ENCODE data around the gene C1QTNF2.
"Not testable (repeated sequence)": the region's sequence is repeated elsewhere in the genome, so short reads cannot be mapped to it uniquely, and the experiment has no call there.

The C1QTNF2 gene

DNA sequence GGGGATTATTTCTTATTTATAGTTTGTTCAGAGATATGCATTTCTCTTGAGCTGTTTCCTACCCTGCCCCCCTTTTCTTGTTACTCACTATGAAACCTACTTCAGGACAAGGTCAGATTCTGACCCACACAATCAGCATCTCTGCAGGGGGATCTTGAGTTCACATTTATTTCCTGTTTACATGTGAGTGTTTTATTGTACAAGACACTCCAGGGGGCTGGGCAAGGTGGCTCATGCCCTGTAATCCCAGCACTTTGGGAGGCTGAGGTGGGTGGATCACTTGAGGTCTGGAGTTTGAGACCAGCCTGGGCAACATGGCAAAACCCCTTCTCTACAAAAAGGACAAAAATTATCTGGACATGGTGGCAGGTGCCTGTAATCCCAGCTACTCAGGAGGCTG, 29.9 kb downstream of the C1QTNF2 start:
- not testable (repeated sequence) for DNase-seq

DNA sequence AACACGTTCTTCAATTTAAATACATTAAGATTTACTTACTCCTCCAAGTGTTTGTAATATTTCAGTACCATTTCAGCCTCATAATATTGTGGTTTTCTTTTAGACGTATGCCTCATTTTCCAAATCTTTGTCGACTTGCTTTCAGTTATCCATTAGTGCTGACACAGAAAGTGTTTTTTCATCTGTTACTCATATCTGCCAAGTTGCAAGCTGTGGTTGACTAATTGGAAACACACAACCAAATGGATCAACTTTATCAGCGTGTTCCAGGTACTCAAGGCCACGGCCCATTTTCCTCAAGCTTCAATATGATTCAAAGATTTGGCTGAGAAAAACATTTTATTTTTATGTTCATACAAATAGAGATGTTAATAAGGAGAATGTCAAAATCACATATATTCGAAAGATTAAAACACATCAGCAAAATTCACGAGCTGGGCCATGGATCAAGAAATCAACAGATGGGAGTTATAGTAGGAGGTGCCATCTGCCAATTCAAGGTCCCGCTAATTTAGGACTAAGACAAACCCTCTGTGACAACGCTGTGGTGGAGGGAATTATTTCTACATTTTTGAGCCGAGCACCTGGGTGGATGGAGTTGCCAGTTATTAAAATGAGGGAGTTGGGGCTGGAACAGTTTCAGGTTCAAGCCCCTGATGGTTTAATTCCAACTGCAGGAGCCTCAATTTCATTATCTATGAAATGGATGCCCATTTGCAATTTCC, 30.9 kb downstream of the C1QTNF2 start:
- no peak for DNase-seq

DNA sequence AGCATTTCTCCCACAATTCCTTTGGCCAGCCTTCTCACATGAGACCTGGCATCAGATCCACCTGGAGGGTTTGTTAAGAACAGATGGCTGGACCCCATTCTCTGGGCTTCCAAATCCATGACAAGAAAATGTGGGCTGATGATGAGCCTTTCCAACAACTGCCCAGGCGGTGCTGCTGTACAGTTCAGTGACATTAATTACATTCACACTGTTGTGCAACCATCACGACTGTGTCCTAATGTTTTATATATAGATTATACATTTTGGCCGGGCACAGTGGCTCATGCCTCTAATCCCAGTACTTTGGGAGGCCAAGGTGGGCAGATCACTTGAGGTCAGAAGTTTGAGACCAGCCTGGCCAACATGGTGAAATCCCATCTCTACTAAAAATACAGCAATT, 35.7 kb downstream of the C1QTNF2 start:
- DNase-seq, result not testable (repeated sequence)

DNA sequence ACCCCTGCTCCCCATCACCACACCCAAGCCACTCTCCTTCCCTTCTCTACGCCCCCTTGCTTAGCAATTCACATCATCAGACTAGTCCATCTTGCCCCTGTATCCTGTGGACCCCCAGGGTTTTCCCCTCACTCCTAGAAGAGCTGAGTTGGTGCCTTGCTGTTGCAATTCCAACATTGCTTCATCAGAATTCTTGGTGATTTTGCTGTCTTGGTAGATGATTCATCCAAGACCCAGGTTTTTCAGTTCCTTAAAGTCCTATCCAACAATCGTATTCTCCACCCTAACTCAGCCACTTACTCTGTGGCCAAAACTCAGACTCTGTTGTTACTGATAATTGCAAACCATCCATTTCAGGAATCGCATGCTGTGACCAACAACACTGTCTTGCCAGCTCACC, 36.7 kb downstream of the C1QTNF2 start:
- DNase-seq, result no peak

DNA sequence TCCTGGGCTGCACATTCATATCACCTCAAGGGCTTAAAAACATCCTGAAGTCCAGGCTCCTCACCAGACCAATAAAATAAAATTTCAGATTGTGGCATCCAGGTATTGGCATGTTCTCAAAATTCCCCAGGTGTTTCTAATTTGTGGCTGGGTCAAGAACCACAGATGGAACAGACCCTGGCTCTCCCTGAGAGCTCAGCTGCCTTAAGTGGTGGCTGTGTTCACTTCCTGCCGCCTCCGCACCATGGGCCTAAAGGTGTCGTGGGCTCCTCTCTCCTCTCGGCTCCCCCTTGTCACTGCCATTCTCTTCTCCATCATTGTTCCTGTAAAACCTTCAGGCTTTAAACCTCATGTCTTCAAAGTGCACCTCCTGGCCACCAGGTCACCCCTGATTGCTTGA, 40.2 kb downstream of the C1QTNF2 start:
- no peak for DNase-seq

DNA sequence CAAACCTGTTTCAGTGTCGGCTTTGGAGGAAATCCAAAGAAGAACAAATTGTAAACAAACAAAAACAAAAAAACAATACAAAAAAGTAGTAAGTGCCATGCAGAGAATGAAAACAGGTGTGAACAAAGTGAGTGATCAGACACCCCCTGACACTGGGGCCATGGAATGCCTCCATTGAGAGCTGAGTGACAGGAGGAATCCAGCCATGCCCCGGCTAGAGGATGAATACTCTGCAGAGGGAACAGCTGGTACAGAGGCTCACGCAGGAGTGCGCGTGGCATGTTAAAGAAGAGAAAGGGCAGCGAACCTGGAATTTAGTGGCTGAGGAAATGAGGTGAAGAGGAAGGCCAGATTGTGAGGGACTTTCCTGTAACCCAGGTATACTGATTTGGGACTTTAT, 42.6 kb downstream of the C1QTNF2 start:
- DNase-seq, result no peak

DNA sequence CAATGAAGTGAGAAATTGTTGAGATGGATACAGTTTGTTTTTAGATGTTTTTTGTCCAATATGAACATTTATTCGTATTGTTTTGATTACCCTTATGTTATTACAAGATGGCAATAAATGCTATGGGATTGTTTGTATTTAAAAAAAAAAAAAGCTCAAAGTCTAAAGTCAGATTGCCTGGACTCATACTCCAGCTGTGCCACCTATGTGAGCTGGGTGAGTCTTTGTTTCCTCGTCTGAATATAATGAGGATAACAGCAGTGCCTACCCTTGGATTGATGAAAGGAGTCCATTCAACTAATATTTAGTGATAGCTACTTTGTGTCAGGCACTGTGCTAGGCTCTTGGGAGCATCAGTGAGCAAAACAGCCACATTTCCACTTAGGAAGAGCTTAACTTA, 43.4 kb downstream of the C1QTNF2 start:
- DNase-seq, result no peak

DNA sequence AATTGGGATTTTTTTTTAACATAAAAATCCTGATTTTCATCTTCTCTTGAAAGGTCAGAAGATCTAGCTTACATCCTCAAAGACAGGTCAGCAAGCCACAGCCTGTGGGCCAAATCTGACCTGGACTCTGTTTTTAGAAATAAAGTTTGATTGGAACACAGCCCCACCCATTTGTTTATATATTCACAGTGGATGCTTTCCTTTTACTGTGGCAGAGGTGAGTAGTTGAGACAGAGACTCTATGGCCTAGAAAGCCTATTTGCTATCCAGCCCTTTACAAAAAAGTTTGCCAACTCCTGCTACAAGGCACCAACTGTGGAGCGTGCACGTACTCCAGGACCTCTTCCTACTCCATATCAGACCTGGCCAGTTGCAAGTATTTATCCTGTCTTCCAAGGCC, 44.7 kb downstream of the C1QTNF2 start:
- DNase-seq, result no peak

DNA sequence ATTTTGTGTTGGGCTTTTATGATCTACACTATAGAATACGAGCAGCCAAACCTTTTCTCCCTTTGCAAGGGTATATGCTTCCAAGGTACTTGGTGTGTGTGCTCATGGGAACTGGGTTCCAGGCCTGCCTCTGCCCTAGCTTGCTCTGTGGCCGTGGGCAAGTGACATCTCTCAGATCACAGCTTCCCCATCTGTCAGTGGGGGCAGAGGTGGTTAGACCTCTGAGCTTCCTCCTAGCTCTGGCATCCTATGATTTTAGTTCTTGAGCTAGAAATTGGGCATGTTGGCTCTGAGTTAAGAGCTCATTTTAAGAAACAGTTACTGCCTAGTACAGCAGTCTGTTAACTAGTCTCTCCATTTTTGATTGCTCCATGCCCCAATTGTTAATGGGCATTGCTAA, 45.5 kb downstream of the C1QTNF2 start:
- DNase-seq, result peak; percentile 46

DNA sequence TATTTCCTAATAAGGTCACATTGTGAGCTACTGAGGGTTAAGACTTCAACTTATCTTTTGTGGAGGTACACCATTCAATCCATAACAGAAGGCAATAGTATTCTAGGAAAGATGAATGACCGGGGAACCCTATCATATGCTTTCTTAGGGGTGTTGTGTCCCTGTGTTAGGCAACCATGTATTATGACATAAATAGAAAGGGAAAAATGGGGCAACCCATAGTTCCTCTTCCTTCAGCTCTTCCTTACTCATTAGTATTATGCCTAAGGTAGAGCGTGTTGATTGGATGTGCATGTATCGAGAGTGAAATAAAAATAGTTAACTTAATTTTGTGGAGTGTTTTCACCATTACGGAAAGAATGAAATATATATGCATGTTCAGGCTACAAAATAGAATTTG, 52.0 kb downstream of the C1QTNF2 start:
- no peak for DNase-seq

DNA sequence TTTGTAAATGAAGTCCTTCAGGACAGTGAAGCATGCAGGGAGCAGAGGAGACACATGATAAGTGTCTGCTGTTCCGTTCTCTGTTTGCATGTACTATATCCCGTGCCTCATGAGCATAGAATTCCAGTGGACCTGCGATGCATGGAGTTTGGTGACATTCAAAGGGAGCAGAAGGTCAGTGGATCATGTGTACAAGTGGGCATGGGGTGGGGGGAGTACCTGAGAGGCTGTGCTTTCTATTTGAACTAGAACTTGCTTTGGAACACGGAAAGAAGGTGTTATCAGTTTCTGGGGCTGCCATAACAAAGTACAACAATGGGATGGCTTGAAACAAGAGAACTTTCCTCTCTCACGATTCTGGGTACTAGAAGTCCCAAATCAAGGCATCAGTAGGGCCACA, 53.0 kb downstream of the C1QTNF2 start:
- no peak for DNase-seq

DNA sequence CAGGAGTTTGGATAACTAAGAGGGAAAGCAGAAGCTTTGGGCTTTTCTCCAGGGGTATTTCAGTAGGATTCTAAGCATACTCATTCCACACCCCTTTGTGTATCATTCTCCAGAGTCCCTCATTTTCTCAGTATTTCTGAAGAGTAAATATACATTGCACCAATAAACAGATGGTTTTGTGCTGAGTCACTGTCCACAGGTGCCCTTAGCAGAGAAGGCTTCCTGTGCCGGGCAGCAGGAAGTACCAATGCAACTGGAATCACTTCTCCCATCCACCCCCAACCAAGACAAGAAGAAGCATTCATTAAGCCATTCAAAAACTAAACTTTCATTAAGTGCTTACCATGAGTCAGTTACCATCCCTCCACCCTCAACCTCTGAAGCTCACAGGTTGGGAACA, 54.5 kb downstream of the C1QTNF2 start:
- no peak for DNase-seq

DNA sequence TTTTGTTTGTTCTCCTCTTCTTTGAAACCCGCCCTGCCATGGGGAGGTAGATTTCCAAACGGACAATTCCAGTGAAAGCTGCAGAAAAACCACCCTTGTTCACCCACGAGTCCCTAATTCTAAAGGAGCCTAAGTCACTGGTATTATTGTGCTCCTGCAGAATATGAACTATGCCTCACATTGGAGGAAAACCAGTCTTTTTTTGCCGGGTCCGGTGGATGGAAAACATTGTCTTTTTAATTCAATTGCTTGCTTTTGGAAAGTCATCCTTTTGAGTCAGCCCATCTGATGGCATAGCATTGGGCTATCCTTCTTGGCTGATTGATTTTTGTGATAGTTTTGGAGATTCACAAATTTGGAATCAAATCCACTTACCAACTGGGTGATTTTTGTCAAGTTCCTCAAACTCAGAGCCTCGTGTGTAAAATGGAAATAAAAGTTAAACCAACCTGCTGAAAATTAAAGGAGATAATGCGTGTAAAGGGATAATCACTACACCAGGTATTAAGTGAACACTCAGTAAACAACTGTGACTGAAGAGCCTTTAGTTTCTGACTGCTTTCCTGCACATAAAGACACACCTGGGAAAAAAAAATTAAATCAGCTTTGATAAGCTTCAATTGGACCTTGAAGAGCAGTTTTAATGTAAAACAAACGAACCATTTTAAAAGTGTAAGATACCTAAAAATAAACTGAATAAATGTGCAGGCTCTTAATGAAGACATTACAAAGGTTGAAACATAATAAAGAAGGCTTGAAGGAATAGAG, 57.3 kb downstream of the C1QTNF2 start:
- DNase-seq, result no peak

DNA sequence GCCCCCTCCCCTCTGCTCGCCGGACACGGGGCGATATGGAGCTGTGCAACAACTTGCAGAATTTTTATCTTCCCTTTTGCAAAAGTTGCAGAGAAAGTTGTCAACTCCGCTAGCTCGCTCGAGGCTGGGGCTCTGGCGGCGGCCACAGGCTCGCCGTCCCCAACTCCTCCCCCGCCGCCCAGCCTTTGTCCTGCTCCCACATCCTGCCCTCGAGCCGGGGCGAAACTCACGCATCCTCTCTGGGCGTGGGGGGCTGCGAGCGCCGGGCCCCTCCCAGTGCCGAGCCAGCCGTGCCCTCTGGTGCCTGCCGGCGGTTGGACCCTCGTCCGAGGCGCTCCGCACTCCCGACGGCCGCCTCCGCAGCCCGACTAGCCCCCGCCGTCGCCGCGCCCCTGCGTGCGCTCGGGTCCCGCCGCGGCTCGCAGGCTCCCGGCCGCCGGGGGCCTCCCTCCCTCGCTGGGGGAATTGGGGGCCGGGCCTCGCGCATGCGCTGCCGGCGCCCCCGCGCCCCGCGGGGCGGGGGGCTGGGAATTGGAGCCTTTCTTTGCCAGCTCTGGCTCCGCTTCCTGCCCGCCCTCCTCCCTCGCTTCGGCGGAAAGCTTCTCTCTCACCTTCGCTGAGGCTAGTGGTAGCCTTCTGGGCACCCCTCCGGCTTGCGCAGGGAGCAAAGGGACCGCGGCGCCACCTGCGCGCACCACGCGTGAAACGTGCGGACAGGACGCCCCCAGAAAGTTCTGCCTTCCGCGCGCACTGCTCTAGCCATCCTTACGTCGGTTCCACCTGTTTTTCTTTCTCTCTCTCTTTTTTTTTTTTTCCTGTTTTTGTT, 58.1 kb downstream of the C1QTNF2 start, which contains the start of gene CCNJL:
Gene CCNJL, minus strand, starts transcription at position 431 of the 826 bp plus-strand sequence. CDS start 641 bp downstream, outside the sequence.
- DNase-seq, result no peak

DNA sequence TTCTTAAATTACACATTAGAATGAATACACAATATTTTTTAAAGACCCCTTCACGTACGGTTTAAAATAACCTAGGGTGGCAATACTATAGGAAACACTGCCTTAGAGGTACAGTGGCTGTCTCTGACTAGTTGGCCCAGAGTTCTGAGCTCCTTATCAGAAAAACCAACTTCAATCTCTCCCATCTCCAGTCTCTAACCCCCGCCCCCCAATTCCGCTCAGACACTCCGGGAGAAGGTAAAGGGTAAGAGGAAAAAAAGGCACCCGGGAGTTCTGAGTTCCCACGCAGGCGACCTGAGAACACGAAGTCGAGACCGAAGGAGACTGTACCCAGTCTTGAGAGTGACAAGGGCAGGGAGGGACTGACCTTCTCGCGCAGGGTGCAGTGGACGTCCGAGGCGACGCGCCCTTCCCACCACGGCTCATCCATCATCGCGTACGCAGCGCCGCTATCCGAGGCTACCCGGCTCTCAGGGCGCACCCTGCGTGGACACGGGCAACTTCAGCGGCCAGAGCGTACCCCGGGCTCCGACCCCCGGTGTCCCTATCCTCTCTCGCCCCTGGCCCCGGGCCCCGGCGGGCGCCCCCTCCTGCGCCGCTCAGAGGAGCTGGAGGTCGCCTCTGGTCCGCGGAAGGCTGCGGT, 58.8 kb downstream of the C1QTNF2 start:
- DNase-seq, result no peak

DNA sequence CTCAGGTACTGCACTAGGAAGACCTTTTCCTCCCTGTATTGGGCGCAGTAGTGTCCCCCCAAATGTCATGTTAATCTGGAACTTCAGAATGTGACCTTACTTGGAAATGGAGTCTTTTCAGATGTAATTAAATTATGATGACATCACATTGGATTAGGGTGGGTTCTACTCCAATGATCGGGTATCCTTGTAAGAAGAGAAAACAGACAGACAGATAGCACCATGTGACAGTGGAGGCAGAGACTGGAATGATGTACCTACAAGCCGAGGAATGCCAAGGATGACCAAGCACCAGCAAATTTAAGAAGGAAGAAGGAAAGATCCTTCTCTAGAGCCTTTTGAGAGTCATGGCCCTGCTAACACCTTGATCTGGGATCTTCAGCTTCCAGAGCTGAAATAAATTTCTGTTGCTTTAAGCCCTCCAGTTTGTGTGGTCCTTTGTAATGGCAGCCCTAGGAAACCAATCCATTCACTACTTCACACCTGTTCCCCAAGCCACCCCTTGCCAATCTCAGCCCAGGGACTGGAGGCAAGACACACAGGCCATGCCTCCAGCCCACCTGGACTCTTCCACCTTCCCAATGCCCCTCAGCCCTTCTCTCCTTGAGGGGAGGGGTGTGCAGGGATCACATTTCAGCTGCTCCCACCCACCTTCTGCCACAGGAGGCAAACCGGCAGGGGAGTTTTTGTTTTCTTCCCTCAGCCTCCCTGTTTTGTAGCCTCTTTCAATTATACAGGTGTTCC, 59.7 kb downstream of the C1QTNF2 start:
- DNase-seq, result no peak

DNA sequence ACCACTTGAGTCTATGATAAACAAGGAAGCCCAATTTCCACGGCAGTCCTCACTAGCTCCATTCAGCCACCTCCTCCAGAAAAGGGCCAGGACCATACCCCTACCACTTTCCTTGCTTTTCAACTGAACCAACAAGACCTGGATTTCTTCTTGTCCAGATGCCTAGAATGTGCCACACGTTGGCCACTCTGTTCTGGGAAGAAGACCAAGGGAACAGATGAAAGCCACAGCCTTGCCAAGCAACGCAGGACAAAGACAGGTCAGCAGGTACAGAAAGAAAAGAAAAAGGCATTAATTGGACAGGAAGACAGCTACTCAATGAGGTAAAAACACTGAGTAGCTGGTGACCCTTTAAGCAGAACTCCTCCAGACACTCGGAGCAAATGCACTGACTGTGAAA, 60.3 kb downstream of the C1QTNF2 start:
- no peak for DNase-seq

DNA sequence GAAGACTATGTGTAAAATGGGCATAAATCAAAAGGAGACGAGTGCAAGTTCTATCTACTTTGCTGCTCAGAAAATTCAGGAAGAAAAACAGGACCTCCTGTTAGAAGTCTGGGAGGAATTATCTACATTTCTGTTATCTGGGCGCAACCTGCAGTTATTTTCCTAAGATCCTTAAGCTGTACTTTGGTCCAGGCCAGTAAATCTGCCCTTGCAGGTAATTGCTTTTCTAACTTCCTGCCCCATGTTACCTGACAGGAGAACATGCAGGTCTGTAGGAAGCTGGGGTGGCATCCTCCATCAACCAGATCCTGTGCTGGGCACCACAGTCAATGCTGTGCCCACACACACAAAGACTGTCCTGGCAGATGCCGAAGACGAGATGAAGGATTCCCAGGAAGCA, 63.7 kb downstream of the C1QTNF2 start:
- no peak for DNase-seq

DNA sequence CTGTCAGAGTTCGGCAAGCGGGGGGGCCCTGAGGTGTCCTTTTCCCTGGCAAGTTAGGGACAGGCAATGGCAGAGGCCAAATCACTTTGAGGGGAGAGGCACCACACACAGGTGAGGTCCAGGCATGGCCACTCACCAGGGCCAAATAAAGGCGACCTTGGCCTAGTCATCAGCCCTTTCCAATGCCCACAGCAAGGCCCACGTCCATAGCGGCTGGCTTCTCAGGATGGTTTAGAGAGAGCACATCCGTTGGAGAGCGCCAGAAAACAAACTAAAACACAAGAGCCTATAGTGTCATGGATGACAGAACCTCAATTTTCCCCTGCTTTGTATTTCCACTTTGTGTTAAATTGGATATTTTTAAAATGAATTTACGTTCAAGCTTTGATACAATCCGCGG, 65.1 kb downstream of the C1QTNF2 start:
- DNase-seq, result no peak

DNA sequence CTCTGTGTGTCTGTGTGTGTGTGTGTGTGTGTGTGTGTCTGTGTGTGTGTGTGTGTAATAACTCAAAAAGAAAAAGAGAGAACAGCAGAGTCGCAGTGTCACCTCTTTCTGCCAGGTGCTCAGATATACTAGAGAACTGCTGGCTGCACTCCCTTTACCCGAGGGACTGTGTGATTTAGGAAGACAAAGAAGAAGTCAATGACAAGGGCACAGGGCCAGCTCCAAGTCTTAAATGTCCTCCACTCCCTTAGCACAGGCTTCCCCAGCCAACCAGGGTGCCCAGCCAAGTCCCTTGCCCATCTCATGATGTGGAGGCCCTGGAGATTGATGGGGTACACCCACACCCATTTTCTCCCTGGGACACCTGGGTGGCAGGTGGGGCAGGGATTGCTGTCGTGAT, 66.7 kb downstream of the C1QTNF2 start:
- no peak for DNase-seq

DNA sequence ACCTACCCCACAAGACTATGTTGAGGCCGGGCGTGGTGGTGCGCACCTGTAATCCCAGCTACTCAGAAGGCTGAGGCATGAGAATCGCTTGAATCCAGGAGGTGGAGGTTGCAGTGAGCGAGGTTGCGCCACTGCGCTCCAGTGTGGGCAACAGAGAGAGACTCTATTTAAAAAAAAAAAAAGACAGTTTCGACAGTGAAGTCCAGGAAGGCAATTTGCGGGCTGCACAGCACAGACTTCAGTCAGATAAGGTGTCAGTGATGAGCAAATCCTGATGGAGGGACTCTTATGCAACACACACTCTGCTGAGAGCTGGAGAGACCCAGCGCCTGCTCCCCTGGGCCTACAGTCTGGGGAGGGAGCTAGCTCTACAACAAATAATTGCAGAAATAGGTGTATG, 72.2 kb downstream of the C1QTNF2 start:
- DNase-seq, result no peak

DNA sequence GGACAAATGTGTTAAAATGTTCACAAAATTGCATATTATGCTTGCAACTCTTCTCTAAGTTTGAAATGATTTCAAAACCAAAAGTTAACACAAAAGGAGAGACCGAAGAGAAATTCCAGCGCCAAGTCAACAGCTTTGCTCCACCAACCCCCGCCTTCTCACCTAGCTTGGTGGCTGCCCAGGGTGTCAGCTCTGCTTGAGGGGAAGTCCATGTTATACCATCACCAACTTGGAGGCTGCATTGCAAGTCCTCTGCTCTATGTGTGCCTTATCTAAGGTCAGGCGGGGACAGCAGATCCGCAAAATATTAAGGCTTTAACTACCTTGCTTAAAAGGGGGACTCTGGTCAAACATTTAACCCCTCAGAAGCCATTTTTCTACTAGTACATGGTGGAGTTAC, 72.7 kb downstream of the C1QTNF2 start:
- DNase-seq, result no peak
